GM23248 (cell line): ENCODE results near the gene MS4A2. TPM values are rescaled to one million over a fixed set of nuclear protein-coding genes. Genes with fewer than 3 reads are reported as not detected.
"Not testable (repeated sequence)": the region's sequence is repeated elsewhere in the genome, so short reads cannot be mapped to it uniquely, and the experiment has no call there.

Source experiments
- DNase-seq: peaks from one replicate; pipeline ENCODE4 v3.0.0-alpha.2; 2015
- H2AFZ ChIP-seq: fragments of 200-600 bp; sonication (generic); 2 replicates; pipeline ENCODE4 v1.6.1; 2016; ENCODE audit warnings: antibody characterized with exemption
- H3F3A ChIP-seq: fragments of 200-600 bp; sonication (generic); 2 replicates; pipeline ENCODE4 v1.6.1; 2016; ENCODE audit warnings: mild to moderate bottlenecking, antibody characterized with exemption, mixed run types; ENCODE audit not compliant: insufficient read depth
- H3K27ac ChIP-seq: fragments of 200-600 bp; sonication (generic); 2 replicates; pipeline ENCODE4 v1.5.1; 2016; ENCODE audit warnings: mild to moderate bottlenecking
- H3K27me3 ChIP-seq: fragments of 200-600 bp; sonication (generic); replicated peaks from 2 replicates; pipeline ENCODE4 v1.6.1; 2016; ENCODE audit warnings: mild to moderate bottlenecking; ENCODE audit not compliant: insufficient read depth
- H3K36me3 ChIP-seq: fragments of 200-600 bp; sonication (generic); 2 replicates; pipeline ENCODE4 v1.6.1; 2016; ENCODE audit warnings: low read depth, mild to moderate bottlenecking
- H3K4me1 ChIP-seq: fragments of 200-600 bp; sonication (generic); 2 replicates; pipeline ENCODE4 v1.6.1; 2016; ENCODE audit warnings: mild to moderate bottlenecking; ENCODE audit not compliant: insufficient read depth
- H3K4me2 ChIP-seq: fragments of 200-600 bp; sonication (generic); one replicate; pipeline ENCODE4 v1.6.1; 2016; ENCODE audit warnings: mild to moderate bottlenecking; ENCODE audit not compliant: unreplicated experiment
- H3K4me3 ChIP-seq: fragments of 200-600 bp; sonication (generic); 2 replicates; pipeline ENCODE4 v1.5.1; 2016; ENCODE audit warnings: mild to moderate bottlenecking
- H3K79me2 ChIP-seq: fragments of 200-600 bp; sonication (generic); 2 replicates; pipeline ENCODE4 v1.6.1; 2016; ENCODE audit warnings: mild to moderate bottlenecking; ENCODE audit not compliant: insufficient read depth
- H3K9ac ChIP-seq: fragments of 200-600 bp; sonication (generic); 2 replicates; pipeline ENCODE4 v1.6.1; 2016; ENCODE audit warnings: mild to moderate bottlenecking
- H3K9me2 ChIP-seq: fragments of 200-600 bp; sonication (generic); 2 replicates; pipeline ENCODE4 v1.6.1; 2016; ENCODE audit warnings: mixed run types, mild to moderate bottlenecking, moderate library complexity; ENCODE audit not compliant: insufficient read depth
- H3K9me3 ChIP-seq: fragments of 200-600 bp; sonication (generic); one replicate; pipeline ENCODE4 v1.6.1; 2017; ENCODE audit warnings: low read depth
- H4K20me1 ChIP-seq: fragments of 200-600 bp; sonication (generic); 2 replicates; pipeline ENCODE4 v1.6.0; 2016; ENCODE audit not compliant: insufficient read depth
- EZH2 ChIP-seq: fragments of 200-600 bp; sonication (generic); IDR thresholded peaks from 2 replicates; pipeline ENCODE4 v1.6.1; 2018; ENCODE audit warnings: antibody characterized with exemption, mild to moderate bottlenecking; ENCODE audit not compliant: insufficient read depth, poor library complexity, severe bottlenecking
- EZH2phosphoT487 ChIP-seq: fragments of 200-600 bp; sonication (generic); IDR thresholded peaks from 2 replicates; pipeline ENCODE4 v1.6.1; 2018; ENCODE audit warnings: antibody characterized with exemption, moderate library complexity, mild to moderate bottlenecking, low read depth; ENCODE audit not compliant: insufficient read depth
- WGBS, 2 experiments: methylation state at CpG; one replicate each; pipeline ENCODE4 v1.1.6; 2015 to 2017; ENCODE audit warnings: low lambda C conversion rate in 2 of 2, low coverage in 1 of 2; ENCODE audit errors: missing lambda C conversion rate in 2 of 2; 5-methylcytosine and 5-hydroxymethylcytosine counted together
- in situ Hi-C: fragments of 300-500 bp; cut with MboI; formaldehyde crosslinking; loops from 2 replicates; pipeline ENCODE4 v1.15.0; 2020
- polyA plus RNA-seq: library from polyadenylated mRNA; unstranded; fragments of >200 nt; fragmentation: Nextera tagmentation; extraction: Ambion mirVana; gene quantifications from 2 replicates; pipeline ENCODE4 v1.2.1, GENCODE V29; 2016
- total RNA-seq: library from RNA; depleted of rRNA; stranded (reverse); fragments of >200 nt; shearing (Covaris generic); gene quantifications from 2 replicates; pipeline ENCODE4 v1.2.3, GENCODE V29; 2014

The MS4A2 gene
- total and polyA plus RNA-seq, 2 experiments from 2014 or later: not detected

GRCh38 chr11:60097189-60097588 is 8.7 kb downstream of the MS4A2 start:
- Histone ChIP-seq H3K36me3 (no peaks in the 10 kb centered on the region), H3K27me3 (no peaks in the 10 kb centered on the region), H3K9me3 (no peaks in the 10 kb centered on the region), H3K9ac (no peak overlapping the region), H4K20me1 (no peaks in the 10 kb centered on the region), H3K4me2 (no peak overlapping the region), H3K4me1 (no peaks in the 10 kb centered on the region), H2AFZ (no peak overlapping the region), H3K4me3 (no peak overlapping the region), H3F3A (no peaks in the 10 kb centered on the region), H3K27ac (no peak overlapping the region), H3K9me2 (no peaks in the 10 kb centered on the region), H3K79me2 (no peaks in the 10 kb centered on the region)
- TF ChIP-seq EZH2phosphoT487 (no peak), EZH2 (no peak)
- WGBS, 2 experiments: 71 to 77% methylated on average over 1 of the region's 1 CpG
- no peak for DNase-seq
- in situ Hi-C loops: no loop called here

GRCh38 chr11:60098508-60098907 is 10.0 kb downstream of the MS4A2 start:
- Histone ChIP-seq H3K27me3 (no peaks in the 10 kb centered on the region), H2AFZ (no peak overlapping the region), H3K9me3 (no peaks in the 10 kb centered on the region), H3K27ac (no peak overlapping the region), H3K4me2 (no peak overlapping the region), H4K20me1 (no peaks in the 10 kb centered on the region), H3F3A (no peaks in the 10 kb centered on the region), H3K9ac (no peak overlapping the region), H3K36me3 (no peaks in the 10 kb centered on the region), H3K4me3 (no peak overlapping the region), H3K4me1 (no peaks in the 10 kb centered on the region), H3K9me2 (no peaks in the 10 kb centered on the region), H3K79me2 (no peaks in the 10 kb centered on the region)
- no peak for TF ChIP-seq EZH2
- TF ChIP-seq EZH2phosphoT487: no peak
- DNase-seq: no peak
- in situ Hi-C loops: no loop called here

- Histone ChIP-seq H3K36me3 (no peaks in the 10 kb centered on the region), H3K9ac (no peak overlapping the region), H3K27ac (no peak overlapping the region), H3K27me3 (no peaks in the 10 kb centered on the region), H3K9me3 (no peaks in the 10 kb centered on the region), H3K4me1 (no peaks in the 10 kb centered on the region), H3K79me2 (no peaks in the 10 kb centered on the region), H3K4me2 (no peak overlapping the region), H2AFZ (no peak overlapping the region), H3K4me3 (no peak overlapping the region), H3K9me2 (no peaks in the 10 kb centered on the region), H3F3A (no peaks in the 10 kb centered on the region), H4K20me1 (no peaks in the 10 kb centered on the region)
- TF ChIP-seq EZH2phosphoT487: no peak
- TF ChIP-seq EZH2: no peak
- in situ Hi-C loops: no loop called here
- WGBS, 2 experiments: 24 to 39% methylated on average over 1 of the region's 1 CpG
- no peak for DNase-seq
These were observed 12.1 kb downstream of the MS4A2 start for GRCh38 chr11:60100516-60100915.

GRCh38 chr11:60101368-60101767 is 12.9 kb downstream of the MS4A2 start:
- H3K4me1 ChIP-seq, H3F3A ChIP-seq, H3K9me3 ChIP-seq, in situ Hi-C loops, H4K20me1 ChIP-seq, DNase-seq, H3K79me2 ChIP-seq, H3K36me3 ChIP-seq, H2AFZ ChIP-seq, H3K27me3 ChIP-seq, H3K27ac ChIP-seq, H3K9me2 ChIP-seq, H3K4me3 ChIP-seq, H3K4me2 ChIP-seq, H3K9ac ChIP-seq: not testable (repeated sequence)
- 38 to 46% methylated on average over 11 of the region's 11 CpGs for WGBS, 2 experiments

- H3K9me2 ChIP-seq, H3K27me3 ChIP-seq, H3K36me3 ChIP-seq, H3K4me3 ChIP-seq, H3K9me3 ChIP-seq, H3K27ac ChIP-seq, in situ Hi-C loops, H4K20me1 ChIP-seq, H3F3A ChIP-seq, H3K4me2 ChIP-seq, H3K9ac ChIP-seq, DNase-seq, H3K4me1 ChIP-seq, H2AFZ ChIP-seq, H3K79me2 ChIP-seq: not testable (repeated sequence)
- WGBS, 2 experiments: 38 to 40% methylated on average over 8 of the region's 8 CpGs
These were observed 16.1 kb downstream of the MS4A2 start for GRCh38 chr11:60104471-60105115.

- 36 to 43% methylated on average over 5 of the region's 5 CpGs for WGBS, 2 experiments
- H3K9me3 ChIP-seq, H3K36me3 ChIP-seq, H3K9ac ChIP-seq, H3F3A ChIP-seq, H3K4me2 ChIP-seq, in situ Hi-C loops, H3K27me3 ChIP-seq, DNase-seq, H3K27ac ChIP-seq, H2AFZ ChIP-seq, H3K9me2 ChIP-seq, H3K4me1 ChIP-seq, H3K4me3 ChIP-seq, H3K79me2 ChIP-seq, H4K20me1 ChIP-seq: not testable (repeated sequence)
These were observed 20.2 kb downstream of the MS4A2 start for GRCh38 chr11:60108631-60109030.
